Spleen (tissue), 13 donors: ENCODE data around the gene CA10. TPM values are rescaled to one million over a fixed set of nuclear protein-coding genes. Genes with fewer than 3 reads are reported as not detected.

Source experiments
- DNase-seq: peaks from one replicate; pipeline ENCODE4 v3.0.0-alpha.2; 2020
- H3K27ac ChIP-seq, 8 donors: fragments of 200-600 bp; sonication (generic) in 7 of 8; 1 replicate in 4 of 8; 2 replicates in 4 of 8; pipeline versions ENCODE4 v1.5.0 to v1.8.0; 2016 to 2021; ENCODE audit warnings: inconsistent platforms in 4 of 8, mild to moderate bottlenecking in 4 of 8, moderate library complexity in 1 of 8
- H3K27me3 ChIP-seq, 7 donors: fragments of 200-600 bp; sonication (generic) in 6 of 7; replicated peaks in 1 of 7; 1 replicate in 4 of 7; 2 replicates in 3 of 7; pipeline versions ENCODE4 v1.5.0 to v1.8.0; 2016 to 2021; ENCODE audit warnings: inconsistent platforms in 3 of 7, mild to moderate bottlenecking in 1 of 7
- H3K36me3 ChIP-seq, 6 donors: fragments of 200-600 bp; sonication (generic) in 5 of 6; 1 replicate in 4 of 6; 2 replicates in 2 of 6; pipeline versions ENCODE4 v1.5.0 to v1.8.0; 2016 to 2021; ENCODE audit warnings: inconsistent platforms in 2 of 6
- H3K4me1 ChIP-seq, 6 donors: fragments of 200-600 bp; sonication (generic) in 5 of 6; 1 replicate in 3 of 6; 2 replicates in 3 of 6; pipeline versions ENCODE4 v1.5.0 to v1.8.0; 2016 to 2021; ENCODE audit warnings: inconsistent platforms in 3 of 6
- H3K4me3 ChIP-seq, 8 donors: fragments of 200-600 bp; sonication (generic) in 7 of 8; 1 replicate in 4 of 8; 2 replicates in 4 of 8; pipeline versions ENCODE4 v1.5.0 to v1.8.0; 2016 to 2021; ENCODE audit warnings: inconsistent platforms in 4 of 8, mild to moderate bottlenecking in 4 of 8, moderate library complexity in 2 of 8
- H3K9me3 ChIP-seq, 8 donors: fragments of 200-600 bp; sonication (generic) in 7 of 8; 1 replicate in 4 of 8; 2 replicates in 4 of 8; pipeline versions ENCODE4 v1.5.0 to v1.8.0; 2016 to 2021; ENCODE audit warnings: inconsistent platforms in 4 of 8
- CTCF ChIP-seq, 11 experiments: fragments of 200-600 bp in 7 of 11; fragments of 450-650 bp in 4 of 11; sonication (generic) in 4 of 11; IDR thresholded peaks in 8 of 11; conservative IDR thresholded peaks in 3 of 11; 1 replicate in 7 of 11; 2 replicates in 4 of 11; pipeline versions ENCODE4 v1.4.0 to v1.8.0; 2016 to 2021; ENCODE audit warnings: antibody characterized with exemption in 11 of 11, inconsistent platforms in 4 of 11, mild to moderate bottlenecking in 1 of 11
- POLR2A ChIP-seq, 3 donors: fragments of 450-650 bp; IDR thresholded peaks; one replicate each; pipeline ENCODE4 v1.5.1; 2017; ENCODE audit warnings: antibody characterized with exemption in 3 of 3, mild to moderate bottlenecking in 1 of 3
- POLR2AphosphoS5 ChIP-seq, 3 donors: sonication (generic); formaldehyde crosslinking; IDR thresholded peaks; one replicate each; pipeline ENCODE4 v1.5.1; 2017; ENCODE audit warnings: antibody characterized with exemption in 3 of 3
- WGBS, 5 donors: extraction: QIAGEN DNeasy Blood & Tissue Kit in 3 of 5; methylation state at CpG; one replicate each; pipeline versions ENCODE4 v1.1.5 to v1.1.7; 2013 to 2018; 5-methylcytosine and 5-hydroxymethylcytosine counted together
- intact Hi-C: fragments of 100-400 bp; cut with DNase I; formaldehyde crosslinking; loops from one replicate; pipeline ENCODE4 v1.15.0; 2023; ENCODE audit warnings: low total_unique reads
- long read RNA-seq, 2 donors: transcript quantifications; one replicate each; lab custom pipeline, GENCODE V29; 2026
- polyA plus RNA-seq, 3 donors: library from polyadenylated mRNA; stranded (reverse); fragments of 200-250 nt; gene quantifications; one replicate each; pipeline ENCODE4 v1.2.1, GENCODE V29; 2013
- total RNA-seq, 7 donors: library from RNA; depleted of rRNA in 3 of 7; stranded (reverse); fragments of >200 nt in 3 of 7; fragmentation: NEBNext Ultra II Directional in 4 of 7; extraction: Animal tissue kit (Norgen Biotek cat#: 25700) in 4 of 7; gene quantifications; one replicate each; pipeline versions ENCODE4 v1.1.0 to v1.2.1, GENCODE V29; 2016 to 2021
- donor health status: healthy with polysubstance abuse.
- donor health status: DM: no; HTN: no; CAD: no; lungs with moderate emphysema.
- donor health status: DM: no; HTN: no; CAD: no.
- donor health status: Bipolar disorder and iron deficiency.
- donor health status: healthy.
- donor health status: DM: no; HTN: no; CAD: no.
- donor health status: DM: yes; HTN: yes; CAD: no.

Gene CA10
- under 1 TPM in 1 of 7 donors, not detected in 6; 0.22 TPM for total RNA-seq
- under 1 TPM in 1 of 3 donors, not detected in 2; 0.19 TPM for polyA plus RNA-seq
- long read RNA-seq, donor 1, partial matches to known transcripts, result 0 of 1 reads
- long read RNA-seq, donor 1, other reads (novel, unspliced or antisense), result 0 of 1 reads
- long read RNA-seq, donor 2, partial matches to known transcripts, result 0 of 1 reads
- long read RNA-seq, donor 2, other reads (novel, unspliced or antisense), result 0 of 1 reads

DNA sequence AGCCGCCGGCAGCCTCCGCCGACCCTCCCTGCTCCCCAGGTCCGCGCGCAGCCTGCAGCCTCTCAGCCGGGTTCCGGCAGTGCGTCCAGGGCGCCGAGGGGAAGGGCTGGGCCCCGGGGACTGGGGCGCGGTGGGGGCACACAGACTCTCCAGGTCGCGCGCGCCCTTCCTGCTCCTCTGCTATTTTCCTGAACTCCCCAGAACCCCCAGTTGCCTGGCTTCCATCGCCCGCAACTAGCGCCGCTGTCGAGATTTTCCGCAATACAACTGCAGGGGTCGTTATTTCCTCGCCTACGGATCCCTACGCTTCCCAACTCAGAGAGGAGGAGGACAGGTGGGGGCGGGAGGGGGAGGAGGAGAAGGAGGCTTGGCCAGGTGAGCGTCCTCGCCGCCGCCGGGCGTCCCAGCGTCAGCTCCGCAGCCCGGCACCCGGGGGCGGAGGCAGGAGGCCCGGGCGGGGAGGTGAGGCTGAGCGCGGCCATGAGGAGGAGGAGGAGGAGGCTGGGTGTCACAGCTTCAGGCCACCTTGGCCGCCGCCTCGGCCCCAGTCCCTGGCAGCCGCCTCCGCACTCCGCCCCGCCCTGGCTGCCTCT lies at the start of gene CA10:
Gene CA10, minus strand, starts transcription at position 265 of the 593 bp plus-strand sequence.
- Histone ChIP-seq H3K27ac (no peak within 1 kb of the TSS), H3K27me3 (peaks cover 0 to 67% (median 45%) of the 10 kb centered on the region in 7 donors), H3K9me3 (peaks cover 0 to 20% (median 0%) of the 10 kb centered on the region in 8 donors), H3K4me1 (peaks cover 0 to 14% (median 0%) of the 10 kb centered on the region in 6 donors), H3K36me3 (no peaks in the 10 kb centered on the region), H3K4me3 (peak within 1 kb of the TSS in 1 of 8 donors; percentile 25)
- WGBS, 5 donors, result 5 to 9% (median 6%) methylated on average over 38 to 52 of the region's 52 CpGs
- intact Hi-C loops, result no loop called here
- DNase-seq, result no peak
- TF ChIP-seq POLR2A (IDR thresholded peaks at IDR 0.05) (no peak), CTCF (IDR thresholded peaks at IDR 0.05 in 8 of 11, conservative IDR thresholded peaks at IDR 0.05 in 3 of 11) (no peak), POLR2AphosphoS5 (IDR thresholded peaks at IDR 0.05) (no peak)

DNA sequence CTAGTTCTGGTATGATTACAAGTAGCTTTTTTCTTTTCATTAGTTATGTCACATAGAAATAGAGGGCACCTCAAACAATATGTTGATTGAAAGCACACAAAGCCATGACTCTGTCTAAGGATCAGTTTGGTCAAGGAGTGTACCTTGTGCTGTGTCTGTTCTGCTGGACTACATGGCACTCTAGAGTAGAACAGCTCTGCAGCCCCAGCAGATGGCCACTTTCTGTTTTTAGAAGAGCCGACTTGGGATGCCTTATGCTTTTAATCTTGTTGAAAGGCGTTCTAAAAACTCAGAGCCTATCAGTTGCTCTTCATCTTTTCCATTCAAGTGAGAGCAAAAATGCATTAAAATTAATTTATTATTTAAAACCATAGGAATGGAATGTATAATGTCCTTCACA lies 49.3 kb upstream of the CA10 start:
- Histone ChIP-seq H3K4me1 (no peaks in the 10 kb centered on the region), H3K27me3 (no peaks in the 10 kb centered on the region), H3K4me3 (no peak overlapping the region), H3K36me3 (no peaks in the 10 kb centered on the region), H3K9me3 (peaks cover 0 to 4% (median 0%) of the 10 kb centered on the region in 8 donors), H3K27ac (no peak overlapping the region)
- intact Hi-C loops, result no loop called here
- TF ChIP-seq POLR2AphosphoS5 (IDR thresholded peaks at IDR 0.05) (no peak), POLR2A (IDR thresholded peaks at IDR 0.05) (no peak), CTCF (IDR thresholded peaks at IDR 0.05 in 8 of 11, conservative IDR thresholded peaks at IDR 0.05 in 3 of 11) (no peak)
- no peak for DNase-seq
- WGBS, 5 donors, result 52 to 83% (median 74%) methylated on average over 2 of the region's 2 CpGs

GRCh38 chr17:52202520-52203080 lies 44.1 kb upstream of the CA10 start:
- DNase-seq, result no peak
- Histone ChIP-seq H3K4me3 (no peak overlapping the region), H3K27me3 (no peaks in the 10 kb centered on the region), H3K27ac (no peak overlapping the region), H3K4me1 (no peaks in the 10 kb centered on the region), H3K36me3 (no peaks in the 10 kb centered on the region), H3K9me3 (peaks cover 0 to 4% (median 0%) of the 10 kb centered on the region in 8 donors)
- whole genome bisulfite sequencing, 5 donors, result 66 to 72% (median 69%) methylated on average over 2 of the region's 2 CpGs
- intact Hi-C loops, result no loop called here
- TF ChIP-seq POLR2A (IDR thresholded peaks at IDR 0.05) (no peak), CTCF (IDR thresholded peaks at IDR 0.05 in 8 of 11, conservative IDR thresholded peaks at IDR 0.05 in 3 of 11) (no peak), POLR2AphosphoS5 (IDR thresholded peaks at IDR 0.05) (no peak)
